Epithelial cell of esophagus (primary cell): ENCODE measurements around the gene CBX4.

Experiments used
- DNase-seq: peaks from one replicate; pipeline ENCODE4 v3.0.0; 2010; ENCODE audit warnings: low read depth
- H3K4me3 ChIP-seq: 2 replicates; pipeline ENCODE4 v1.5.1; 2011; ENCODE audit warnings: mild to moderate bottlenecking, low read length, control low read depth
- TF ChIP-seq, protein P1 (sequence below): IDR thresholded peaks from 2 replicates; pipeline ENCODE4 v1.5.1; 2011; ENCODE audit warnings: low read depth, mild to moderate bottlenecking, low read length, control low read depth, inconsistent platforms; ENCODE audit not compliant: insufficient read depth; ENCODE audit errors: missing control alignments

CBX4 gene

DNA sequence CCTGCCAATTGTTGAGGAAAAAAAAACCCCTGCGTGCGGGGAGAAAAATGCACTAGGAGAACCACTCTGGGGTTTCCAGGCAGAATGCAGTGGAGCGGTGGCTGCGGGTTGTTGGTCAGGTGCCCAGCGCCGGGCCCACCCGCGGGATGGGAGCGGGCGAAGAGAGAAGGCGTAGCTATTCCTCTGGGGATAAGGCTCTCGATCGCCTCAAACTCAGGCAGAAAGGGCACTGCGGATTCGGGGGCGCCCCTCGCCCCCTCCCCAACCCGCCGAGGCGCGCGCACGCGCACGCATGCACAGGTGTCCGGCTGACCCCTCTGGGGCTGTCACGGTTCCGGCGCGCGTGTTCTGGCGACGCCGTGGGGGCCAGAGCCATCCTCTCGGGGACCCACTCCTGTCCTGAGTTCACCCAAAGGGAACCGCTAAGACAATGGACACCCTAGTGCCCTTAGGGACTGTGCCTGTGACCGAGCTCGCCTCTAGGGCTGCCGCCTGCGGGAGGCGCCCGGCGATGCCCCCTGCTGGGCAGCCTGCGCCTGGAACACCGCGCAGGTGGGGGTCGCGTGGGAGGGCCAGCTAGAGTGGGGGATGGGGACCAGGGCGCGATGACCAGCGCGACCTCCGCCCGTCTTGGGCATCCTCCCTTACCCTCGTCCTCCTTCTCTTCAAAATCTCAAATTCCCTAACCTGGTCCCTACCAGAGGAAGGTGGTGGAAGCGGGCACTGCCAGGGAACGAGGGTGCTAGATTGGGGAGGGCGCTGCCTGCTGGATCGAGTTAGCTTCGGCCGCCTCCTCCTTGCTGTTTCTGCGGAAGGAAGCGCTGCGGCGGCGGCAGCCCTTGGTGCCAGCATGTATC, 28.0 kb downstream of the CBX4 start:
- H3K4me3 ChIP-seq, result no peak overlapping the region
- TF ChIP-seq, protein P1, sequence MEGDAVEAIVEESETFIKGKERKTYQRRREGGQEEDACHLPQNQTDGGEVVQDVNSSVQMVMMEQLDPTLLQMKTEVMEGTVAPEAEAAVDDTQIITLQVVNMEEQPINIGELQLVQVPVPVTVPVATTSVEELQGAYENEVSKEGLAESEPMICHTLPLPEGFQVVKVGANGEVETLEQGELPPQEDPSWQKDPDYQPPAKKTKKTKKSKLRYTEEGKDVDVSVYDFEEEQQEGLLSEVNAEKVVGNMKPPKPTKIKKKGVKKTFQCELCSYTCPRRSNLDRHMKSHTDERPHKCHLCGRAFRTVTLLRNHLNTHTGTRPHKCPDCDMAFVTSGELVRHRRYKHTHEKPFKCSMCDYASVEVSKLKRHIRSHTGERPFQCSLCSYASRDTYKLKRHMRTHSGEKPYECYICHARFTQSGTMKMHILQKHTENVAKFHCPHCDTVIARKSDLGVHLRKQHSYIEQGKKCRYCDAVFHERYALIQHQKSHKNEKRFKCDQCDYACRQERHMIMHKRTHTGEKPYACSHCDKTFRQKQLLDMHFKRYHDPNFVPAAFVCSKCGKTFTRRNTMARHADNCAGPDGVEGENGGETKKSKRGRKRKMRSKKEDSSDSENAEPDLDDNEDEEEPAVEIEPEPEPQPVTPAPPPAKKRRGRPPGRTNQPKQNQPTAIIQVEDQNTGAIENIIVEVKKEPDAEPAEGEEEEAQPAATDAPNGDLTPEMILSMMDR, result peak; percentile 29
- peak; percentile 40 for DNase-seq

DNA sequence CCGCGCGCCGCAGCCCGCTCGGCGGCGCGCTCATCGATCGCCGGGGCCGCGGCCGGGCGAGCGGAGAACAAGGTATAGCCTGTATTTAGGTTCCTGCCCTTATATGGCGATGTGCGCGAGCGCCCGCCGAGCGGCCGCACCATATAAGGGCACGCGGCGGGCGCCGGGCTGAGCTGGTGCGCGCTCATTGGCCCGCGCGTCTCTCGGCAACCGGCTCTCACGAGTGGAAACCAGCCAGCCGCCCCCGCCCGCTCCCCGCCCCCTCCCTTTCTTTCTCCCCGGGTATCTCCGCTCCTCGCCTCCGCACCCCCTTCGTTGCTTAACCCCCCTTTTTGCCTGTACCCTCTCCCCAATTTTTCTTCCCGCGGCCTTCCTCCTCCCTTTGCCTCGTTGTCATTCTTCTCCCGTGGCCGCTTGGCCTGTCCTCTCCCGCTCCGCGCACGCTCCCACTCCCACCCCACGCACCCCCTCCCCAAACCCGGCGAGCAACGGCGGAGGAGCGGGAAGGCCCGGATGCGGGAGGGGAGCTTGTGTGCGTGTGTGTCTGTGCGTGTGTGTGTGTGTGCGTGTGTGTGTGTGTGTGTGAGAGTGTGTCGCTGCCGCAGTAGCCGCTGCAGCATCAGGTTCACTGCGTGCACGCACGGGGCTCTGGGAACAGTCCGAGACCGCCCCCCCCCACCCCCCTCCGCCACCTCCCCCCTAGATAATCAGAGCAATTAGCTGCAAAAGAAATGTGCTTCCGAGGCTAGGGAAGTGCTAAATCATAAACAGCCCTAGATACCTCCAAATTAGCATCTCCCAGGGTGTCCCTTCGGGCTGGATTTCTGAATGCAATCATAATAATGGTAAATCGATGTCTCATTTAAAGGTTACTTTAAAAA, 28.9 kb downstream of the CBX4 start:
- H3K4me3 ChIP-seq, result no peak overlapping the region
- DNase-seq, result peak; percentile 91
- TF ChIP-seq, protein P1, result no peak

DNA sequence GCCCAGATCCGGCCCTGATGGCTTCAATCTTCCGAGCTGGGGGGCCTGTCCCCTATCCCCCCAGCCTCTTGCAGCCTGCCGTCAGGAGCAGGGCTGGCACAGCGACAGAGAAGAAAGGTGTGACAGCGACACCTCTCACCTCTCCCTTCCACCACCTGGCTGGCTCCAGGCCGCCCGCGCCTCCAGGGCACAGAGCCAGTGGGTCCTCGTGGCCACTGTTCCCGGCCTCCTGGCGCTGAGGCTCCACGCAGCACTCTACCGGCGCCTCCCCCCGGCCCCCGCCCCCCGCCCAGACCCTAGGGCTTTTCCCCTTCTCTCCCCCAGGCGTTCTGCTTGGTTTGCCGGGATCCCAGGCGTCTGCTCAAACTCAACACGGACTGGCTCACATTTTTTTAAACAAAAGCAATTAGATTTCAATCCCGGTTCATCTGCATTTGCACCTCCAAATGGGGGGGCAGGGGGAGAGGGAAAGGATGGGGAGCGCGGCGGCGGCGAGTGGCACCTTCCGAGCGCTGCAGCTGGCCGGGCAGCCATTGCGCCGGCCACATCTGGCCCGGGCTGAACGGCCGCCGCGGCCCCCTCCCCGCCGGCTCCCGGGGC, 29.6 kb downstream of the CBX4 start:
- TF ChIP-seq, protein P1, result no peak
- no peak overlapping the region for H3K4me3 ChIP-seq
- DNase-seq, result no peak

DNA sequence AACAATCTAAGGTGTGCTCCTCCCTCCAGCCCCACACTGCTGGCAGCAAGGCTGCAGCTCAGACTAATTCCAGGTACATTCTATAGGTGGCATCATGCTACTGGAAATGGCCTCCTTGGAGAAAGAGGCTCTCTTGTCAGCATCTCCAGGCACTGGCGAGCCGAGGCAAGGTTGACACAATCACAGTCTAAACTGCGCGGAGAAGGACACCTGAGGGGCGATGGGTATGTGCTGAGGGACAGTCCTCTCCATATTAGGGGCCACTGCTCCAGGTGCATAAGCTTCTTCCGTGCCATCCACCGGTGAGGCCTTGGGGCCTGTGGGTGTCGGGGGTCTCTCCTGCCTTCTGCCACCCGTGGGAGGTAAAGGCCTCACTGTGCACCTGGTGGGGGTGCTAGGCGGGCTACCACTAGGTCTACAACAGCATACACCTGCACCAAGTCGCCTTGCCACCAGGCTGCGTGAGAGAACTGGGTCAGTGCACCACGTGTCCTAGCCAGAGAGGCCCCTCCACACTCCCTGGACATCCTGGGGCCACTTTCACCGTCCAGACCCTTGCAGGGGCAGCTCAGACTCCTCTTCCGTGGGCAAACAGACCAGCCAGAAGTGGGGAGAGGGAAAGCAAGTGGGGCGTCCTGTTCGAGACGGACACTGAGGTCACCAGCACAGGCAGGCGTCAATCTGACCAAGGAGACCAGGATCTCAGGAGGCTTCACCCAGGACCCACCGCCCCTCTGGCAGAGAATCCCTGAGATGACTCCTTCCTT, 30.3 kb downstream of the CBX4 start:
- TF ChIP-seq, protein P1, result peak; percentile 72
- peak; percentile 84 for DNase-seq
- H3K4me3 ChIP-seq, result no peak overlapping the region

DNA sequence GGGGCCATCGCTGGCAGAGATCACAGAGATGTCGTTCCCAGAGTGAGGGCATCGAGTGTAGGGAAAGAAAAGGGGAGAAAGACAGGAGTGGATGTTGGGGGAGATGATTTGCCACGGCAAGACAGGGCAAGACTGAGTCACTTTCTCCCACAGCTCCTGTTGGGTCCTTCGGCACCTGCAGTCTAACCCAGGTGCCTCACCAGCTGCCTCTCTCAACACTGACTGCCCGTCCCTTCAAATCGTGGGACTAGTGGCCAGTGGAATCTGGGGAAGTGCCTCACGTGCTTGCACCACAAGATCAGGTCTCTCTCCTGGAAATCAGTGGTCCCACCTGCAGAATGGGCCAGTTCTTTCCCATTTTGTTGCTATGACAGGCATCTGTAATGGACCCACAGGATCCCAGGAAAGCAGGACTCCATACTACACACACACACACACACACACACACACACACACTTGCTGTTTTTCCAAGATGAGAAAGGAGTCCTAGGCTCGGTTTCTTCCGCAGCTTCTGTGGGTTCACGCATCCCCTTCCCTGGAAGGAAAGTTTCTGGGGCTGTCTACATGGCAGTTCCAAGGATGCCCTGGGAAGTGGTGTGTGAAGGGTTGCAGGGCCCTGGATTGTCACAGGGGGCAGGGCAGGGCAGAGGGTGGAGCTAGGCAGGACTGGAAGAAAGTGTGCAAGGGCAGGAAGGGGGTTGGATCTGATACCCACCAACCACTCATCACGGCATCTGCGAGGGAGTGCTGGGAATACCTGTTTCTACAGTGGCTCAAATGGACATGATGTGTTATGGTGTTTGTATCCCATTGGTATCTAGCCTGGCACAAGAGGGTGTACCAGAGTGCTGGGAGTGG, 32.1 kb downstream of the CBX4 start:
- no peak for DNase-seq
- H3K4me3 ChIP-seq, result no peak overlapping the region
- TF ChIP-seq, protein P1, result no peak

DNA sequence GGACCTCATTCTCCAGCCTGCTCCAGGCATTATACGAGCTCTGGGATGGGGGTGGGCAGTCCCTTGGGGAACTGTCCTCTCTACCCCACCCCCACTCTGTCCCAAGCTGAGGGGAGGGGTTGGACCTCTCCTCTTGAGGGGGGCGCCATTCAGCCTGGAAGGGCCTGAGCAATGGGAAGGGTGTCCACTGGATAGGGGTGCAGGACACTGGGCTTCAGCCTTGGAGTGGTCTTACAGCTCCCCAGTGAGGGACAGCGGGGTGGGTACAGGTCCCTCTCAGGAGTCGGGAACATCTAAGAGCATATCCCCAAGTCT, 32.8 kb downstream of the CBX4 start:
- no peak for DNase-seq
- no peak overlapping the region for H3K4me3 ChIP-seq
- TF ChIP-seq, protein P1, result no peak
